Right ventricle myocardium inferior (tissue), 1 donor: Measurements from ENCODE around the gene YPEL1. TPM values are rescaled to one million over a fixed set of nuclear protein-coding genes. Genes with fewer than 3 reads are reported as not detected.
"Not testable (repeated sequence)": the region's sequence is repeated elsewhere in the genome, so short reads cannot be mapped to it uniquely, and the experiment has no call there.

ENCODE experiments used
- ATAC-seq: fragments of 200-7000 bp; cut with Tn5 transposase; one replicate; pipeline ENCODE4 v1.9.1; 2020; ENCODE audit warnings: mild to moderate bottlenecking, moderate library complexity
- DNase-seq: peaks from one replicate; pipeline ENCODE4 v3.0.0; 2021; ENCODE audit errors: missing footprints
- intact Hi-C: fragments of 100-400 bp; cut with DNase I; formaldehyde crosslinking; loops from one replicate; pipeline ENCODE4 v1.11.0; 2022
- total RNA-seq: library from RNA; stranded (reverse); fragmentation: NEBNext Ultra II Directional; extraction: Animal tissue kit (Norgen Biotek cat#: 25700); gene quantifications from one replicate; pipeline ENCODE4 v1.2.1, GENCODE V29; 2021
- donor health status: DM: no; HTN: yes; CAD: no; lungs with severe emphysema.

Gene YPEL1
- total RNA-seq, 1 donor from 2014 or later: 4.4 TPM

DNA sequence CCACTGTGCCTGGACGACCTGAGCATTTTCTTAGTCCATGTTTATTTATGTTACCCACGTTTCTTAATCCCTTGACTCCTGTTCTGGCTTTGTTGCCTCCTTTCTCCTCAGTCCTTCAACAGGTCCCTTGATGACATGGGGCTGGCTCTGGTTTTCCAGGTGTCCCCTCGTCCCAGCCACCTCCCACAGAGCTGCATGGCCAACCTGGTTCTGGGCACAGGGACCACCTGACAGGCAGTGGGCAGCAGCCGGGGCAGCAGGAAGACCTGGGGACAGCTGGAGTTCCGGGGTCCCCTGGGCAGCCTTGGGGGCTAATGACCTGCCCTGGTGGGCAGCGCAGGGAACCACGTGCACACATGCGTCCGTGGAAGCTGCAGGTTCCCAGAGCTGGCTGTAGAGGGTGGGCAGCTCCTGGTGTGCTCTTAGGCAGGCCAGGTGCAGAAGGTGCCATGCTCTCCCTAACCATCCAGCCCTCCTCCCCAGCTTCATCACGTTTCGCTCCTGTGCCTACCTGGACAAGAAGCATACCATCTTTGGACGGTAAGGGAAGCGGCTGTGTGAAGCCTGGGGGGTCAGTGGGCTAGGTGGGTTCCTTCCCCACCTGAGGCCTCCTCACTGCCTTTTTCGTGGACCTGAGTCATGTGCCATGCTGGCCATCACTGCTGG, 42.1 kb downstream of the YPEL1 start:
- no peak for DNase-seq
- ATAC-seq: no peak
- intact Hi-C loops: no loop called here

DNA sequence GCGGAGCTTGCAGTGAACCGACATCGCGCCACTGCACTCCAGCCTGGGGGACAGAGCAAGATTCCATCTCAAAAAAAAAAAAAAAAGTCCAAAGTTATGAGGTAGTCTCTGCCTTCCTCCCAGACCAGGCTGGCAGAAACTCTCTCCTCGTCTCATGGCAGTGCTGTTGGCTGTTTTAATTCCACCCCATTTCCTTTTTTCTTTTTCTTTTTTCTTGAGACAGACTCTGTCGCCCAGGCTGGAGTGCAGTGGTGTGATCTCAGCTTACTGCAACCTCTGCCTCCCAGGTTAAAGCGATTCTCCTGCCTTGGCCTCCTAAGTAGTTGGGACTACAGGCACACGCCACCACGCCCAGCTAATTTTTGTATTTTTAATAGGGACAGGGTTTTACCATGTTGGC, 42.7 kb downstream of the YPEL1 start:
- ATAC-seq, DNase-seq, intact Hi-C loops: not testable (repeated sequence)

DNA sequence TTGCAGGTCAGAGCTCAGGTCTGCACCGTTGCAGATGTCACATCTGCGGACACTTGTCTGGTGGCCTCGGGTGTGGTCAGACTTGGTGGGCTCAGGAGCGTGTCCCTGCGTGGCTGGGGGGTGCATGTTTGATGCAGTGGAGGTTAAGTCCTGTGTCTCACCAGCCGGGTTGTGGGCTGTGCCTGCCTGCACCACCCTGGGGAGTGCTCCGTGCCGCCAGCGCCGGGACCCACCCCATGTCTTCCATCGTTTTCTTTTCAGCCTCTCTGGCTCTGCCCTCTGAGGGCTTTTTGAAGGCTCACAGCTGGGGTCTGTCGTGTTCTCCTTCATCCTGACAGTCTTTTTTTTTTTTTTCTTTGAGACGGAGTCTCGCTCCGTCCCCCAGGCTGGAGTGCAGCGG, 43.8 kb downstream of the YPEL1 start:
- no peak for DNase-seq
- intact Hi-C loops: no loop called here
- ATAC-seq: no peak

DNA sequence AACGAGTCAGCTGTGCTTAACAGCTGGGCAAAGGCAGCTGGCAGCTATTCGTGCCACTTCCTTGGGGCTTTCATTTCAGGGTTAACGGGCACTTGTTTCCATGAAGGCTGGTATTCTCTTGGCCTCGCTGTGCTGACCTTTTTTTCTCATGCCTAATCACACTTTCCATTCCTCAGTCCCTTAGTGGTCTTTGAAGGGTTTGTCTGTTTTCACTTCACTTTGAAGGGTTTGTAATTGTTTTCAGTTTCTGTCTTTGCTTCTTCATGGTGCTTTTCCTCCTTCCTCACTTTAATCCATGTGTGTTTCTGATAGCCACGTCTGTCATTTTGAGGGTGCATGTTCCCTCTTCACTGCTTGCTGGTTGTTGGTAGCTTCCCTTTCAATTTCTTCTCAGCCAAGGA, 45.2 kb downstream of the YPEL1 start:
- intact Hi-C loops: no loop called here
- ATAC-seq (no peak), DNase-seq (no peak)

DNA sequence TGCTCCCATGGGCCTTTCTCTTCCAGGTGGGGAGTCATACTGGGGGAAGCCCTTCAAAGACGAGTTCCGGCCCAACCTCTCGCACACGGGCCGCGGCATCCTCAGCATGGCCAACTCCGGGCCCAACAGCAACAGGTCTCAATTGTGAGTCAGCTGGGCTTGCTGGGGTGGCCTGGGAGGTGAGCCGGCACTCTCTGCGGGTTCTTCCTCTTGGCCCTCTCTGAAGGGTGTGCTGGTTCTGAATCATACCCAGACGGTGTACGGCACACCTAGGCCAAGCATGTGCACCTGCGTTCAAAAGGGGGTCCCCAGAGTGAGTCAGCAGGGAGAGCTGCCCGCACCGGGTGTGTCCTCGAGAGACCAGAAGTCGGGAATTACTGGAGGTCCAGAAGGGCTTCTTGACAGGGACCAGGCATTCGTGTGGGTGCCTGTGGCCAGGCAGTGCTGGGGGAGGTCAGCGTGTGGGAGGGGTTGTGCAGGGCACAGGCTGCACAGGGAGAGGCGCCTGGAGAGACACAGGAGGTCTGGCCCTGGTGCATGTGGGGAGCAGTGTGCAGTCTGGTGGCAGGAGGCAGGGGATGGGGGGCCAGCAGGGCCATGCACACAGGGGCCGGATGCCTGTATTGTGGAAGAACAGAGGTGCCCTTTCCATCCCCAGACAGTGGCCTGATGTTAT, 46.8 kb downstream of the YPEL1 start:
- ATAC-seq (no peak), DNase-seq (no peak)
- intact Hi-C loops: no loop called here

DNA sequence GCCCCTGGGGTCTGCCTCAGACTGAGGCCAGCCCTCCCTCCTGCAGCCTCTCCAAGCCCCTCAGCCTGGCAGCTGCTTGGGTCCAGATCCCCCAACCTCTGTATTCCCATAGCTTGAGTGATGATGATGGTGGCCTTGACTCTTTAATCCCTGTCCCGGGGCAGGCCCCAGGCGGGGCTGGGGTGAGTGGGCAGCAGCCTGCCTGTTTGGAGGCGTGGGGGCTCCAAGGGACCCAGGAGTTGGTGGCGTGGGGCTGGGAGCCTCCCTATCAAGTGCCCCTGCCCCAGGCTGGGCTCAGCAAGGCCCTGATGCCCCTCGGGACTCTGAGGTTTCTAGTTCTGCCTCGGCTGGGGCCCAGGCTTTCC, 47.3 kb downstream of the YPEL1 start:
- no peak for ATAC-seq
- intact Hi-C loops: no loop called here
- no peak for DNase-seq

DNA sequence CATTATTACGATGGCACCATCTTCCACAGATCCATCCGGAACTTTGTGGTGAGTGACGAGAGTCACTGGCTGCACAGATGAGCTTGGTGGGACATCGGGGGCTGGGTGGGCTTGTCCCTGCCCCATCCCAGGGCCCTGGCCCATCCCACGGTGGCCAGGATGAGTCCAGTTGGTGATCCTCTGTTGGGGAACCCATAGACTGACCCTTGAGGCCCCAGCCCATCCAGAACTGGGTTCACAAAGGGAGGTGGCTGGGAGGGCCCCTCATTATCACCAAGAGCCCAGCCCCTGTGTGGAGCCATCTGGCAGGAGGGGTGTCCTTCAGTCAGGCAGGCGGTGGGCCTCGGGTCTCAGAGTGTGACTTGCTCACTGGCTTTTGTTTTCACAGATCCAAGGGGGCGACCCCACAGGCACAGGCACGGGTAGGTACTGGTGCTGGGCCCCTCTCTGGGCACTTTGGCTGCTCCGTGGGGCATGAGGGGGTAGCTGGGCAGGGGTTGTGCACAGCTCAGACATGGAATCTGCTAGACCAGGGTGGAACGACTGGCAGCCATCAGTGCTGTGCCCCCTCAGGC, 47.8 kb downstream of the YPEL1 start:
- DNase-seq: no peak
- ATAC-seq: no peak
- intact Hi-C loops: no loop called here

DNA sequence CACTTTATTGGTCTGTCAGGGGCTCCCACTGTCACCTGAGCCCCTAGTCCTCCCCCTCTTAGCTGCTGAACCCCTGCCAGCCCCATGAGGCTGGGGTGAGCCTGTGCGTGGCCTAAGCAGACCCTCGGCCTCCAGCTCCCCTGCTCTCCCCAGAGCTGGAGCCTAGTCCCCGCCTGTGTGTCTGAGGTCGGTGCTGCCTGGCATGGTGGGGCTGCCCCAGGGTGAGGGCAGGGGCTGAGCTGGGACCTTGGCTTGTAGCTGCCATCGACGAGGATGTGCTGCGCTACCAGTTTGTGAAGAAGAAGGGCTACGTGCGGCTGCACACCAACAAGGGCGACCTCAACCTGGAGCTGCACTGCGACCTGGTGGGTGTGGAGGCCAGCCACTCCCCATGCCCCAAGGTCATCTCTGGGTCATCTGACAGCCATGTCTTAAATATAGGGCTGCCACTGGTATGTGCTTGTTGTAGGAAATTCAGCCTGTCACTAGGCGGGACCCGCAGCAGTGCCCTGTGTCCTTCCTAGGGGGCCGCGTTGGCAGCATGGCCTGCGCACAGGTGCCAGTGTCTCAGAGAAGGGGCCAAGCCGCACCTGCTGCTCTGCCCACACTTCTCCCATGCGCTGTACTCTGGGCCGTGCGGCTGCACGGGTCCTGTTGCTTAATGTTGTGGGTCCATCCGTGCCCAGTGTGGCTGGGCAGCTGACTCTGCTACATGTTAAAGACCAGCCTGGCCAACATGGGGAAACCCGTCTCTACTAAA, 48.8 kb downstream of the YPEL1 start:
- DNase-seq: no peak
- intact Hi-C loops: no loop called here

DNA sequence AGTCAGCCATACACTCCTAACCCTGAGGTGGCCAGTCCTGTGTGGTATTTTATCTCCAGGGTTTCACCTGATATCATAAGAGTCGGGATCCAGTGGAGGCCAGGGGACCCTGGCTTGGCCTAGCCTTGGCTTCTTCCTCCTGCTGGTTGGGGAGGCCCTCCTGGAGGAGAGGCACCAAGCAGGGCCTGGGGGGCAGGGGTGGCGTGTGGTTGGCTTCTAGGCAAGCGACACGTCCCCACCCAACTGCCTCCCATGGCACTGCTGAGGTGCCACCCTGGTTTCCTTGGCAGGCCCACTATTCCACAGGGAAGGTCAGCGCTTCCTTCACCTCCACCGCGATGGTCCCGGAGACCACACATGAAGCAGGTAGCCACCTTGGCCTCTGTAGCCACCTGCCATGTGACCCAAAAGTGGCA, 49.4 kb downstream of the YPEL1 start:
- ATAC-seq (no peak), DNase-seq (no peak)
- intact Hi-C loops: no loop called here

More for the DNA sequence above, 48.8 kb downstream of the YPEL1 start:
- no peak for ATAC-seq

DNA sequence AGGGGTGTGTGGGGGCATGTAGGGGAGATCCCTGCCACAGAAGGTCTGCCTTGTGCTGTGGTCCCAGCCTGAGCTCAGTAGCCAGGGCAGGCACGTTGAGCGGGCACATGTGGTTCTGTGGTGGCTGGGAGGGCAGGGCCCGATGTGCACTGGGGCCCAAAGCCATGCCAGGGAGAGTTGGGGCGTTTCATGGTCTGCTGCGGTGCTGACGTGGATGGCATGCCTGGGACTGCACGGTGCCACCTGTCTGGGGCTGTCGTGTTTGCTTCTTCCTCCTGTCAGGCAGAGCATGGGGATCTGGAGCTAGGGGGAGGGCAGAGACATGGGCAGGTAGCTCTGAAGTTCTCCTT, 50.5 kb downstream of the YPEL1 start:
- DNase-seq (no peak), ATAC-seq (no peak)
- intact Hi-C loops: no loop called here

DNA sequence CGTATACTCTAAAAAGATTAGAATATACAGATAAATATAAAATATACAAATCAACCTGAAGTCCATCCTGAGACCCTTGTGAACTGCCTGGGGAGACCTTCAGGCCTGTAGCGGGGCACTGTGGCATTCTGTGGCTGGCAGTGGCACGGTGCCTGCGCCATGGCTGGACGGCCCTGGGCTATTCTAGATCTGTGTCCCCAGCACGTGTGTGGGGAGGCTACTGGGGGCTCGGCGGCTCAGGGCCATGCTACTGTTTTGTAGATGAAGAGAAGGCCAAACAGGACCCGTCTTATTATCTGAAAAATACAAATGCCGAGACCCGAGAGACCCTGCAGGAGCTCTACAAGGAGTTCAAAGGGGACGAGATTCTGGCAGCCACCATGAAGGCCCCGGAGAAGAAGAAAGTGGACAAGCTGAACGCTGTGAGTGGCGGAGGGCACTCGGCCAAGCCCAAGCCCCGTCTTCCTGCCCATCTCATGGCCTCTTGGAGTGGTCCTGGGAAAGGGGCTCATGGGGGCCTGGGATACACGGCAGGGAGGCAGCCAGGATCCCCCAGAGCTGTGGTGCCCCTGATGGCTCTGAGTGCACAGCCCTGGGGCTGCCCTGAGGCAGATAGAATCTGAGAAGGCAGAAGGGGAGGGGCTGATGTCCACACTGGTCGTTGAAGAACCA, 51.0 kb downstream of the YPEL1 start:
- DNase-seq: no peak
- no peak for ATAC-seq
- intact Hi-C loops: no loop called here

DNA sequence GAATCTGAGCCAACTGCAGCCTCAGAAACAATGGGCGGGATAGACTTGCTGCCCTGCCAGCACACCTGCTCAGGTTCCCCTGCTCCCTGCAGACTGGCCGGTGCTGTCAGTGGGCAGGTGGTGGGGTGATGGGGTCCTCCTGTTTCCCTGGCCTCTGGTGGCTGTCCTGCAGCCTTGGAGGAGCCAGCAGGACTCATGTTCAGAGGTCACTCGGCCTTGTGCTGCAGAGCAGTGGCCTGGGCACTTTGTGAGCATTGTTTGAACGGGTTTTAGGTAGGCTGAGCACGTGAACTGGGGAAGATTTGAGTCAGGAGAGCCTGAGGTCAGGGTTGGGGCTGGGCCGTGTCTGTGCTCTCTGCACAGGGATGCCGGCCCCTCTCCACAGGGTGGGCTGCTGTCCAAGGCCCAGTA, 52.2 kb downstream of the YPEL1 start:
- ATAC-seq (no peak), DNase-seq (no peak)
- intact Hi-C loops: no loop called here

DNA sequence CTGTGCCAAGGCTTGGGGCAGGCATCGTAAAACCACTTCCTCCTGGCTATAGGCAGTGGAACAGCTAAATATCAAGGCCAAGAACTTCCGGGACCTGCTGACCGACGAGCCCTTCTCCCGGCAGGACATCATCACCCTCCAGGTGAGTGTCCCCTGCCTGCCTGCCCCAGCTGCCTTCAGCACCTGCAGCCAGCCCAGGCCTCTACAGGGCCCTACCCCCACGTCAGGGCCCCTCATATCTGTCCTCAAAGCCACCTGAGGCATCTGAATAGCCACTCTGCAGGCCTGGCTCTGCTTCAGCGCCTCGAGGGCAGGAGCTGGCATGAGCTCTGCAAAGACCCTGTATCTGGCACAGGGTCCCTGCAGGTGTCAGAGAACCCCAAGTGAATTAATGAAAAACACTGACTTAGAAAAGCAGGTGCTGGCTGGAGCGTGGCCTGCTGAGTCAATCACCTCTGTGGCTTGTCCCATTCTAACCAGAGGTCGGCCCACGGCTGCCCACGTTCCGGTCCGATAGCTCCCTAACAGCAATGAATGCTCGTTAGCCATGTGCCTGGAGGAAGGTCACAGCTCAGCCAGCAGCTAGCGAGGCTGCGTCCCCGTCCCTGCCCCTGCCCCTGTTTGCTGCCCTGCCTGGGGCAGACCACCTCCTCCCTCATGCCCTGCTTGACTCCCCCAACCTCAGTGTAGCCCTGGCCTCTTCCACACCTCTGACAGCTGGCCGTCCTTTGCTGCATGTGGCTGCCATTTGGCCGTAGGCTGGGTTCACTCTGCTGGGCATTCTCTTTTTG, 53.0 kb downstream of the YPEL1 start:
- intact Hi-C loops: no loop called here
- ATAC-seq (no peak), DNase-seq (no peak)

DNA sequence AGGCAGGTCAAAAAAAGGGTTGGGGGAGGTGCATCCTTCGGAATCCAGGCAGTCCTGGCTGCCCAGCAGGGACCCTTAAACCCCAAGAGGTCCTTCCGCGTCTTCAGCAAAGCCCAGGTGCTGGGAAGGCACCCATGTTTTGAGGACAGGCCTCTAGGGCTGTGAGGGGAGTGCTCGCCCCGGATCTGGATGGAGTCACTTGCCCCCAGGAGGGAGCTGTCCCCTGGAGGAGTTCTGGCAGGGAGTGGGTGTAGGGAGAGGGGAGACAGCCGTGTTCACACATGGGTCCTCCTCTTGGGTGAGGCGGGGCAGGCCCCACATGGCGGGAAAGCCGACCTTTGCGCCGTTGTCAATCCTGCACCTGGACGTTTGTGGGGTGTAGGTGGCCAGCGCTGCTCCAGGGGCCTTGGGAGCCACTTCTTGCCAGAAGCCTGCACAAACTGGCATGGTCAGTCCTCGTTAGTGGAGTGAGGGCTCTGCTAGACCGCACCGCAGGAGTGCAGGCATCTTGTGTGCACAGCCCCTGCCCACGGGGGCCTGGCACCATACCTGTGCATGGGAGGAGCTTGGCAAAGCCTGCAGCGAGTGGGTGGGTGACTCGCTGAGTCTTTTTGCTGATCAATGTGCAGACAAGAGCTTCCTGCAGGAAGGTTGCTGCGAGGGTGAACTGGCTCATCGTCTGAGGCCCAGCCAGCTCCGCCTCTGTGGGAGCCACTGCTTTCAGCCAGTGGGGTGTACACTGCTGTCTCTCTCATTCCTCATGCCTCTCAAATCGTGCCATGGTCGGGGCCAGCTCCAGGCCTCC, 53.8 kb downstream of the YPEL1 start:
- ATAC-seq: no peak
- intact Hi-C loops: no loop called here
- no peak for DNase-seq

DNA sequence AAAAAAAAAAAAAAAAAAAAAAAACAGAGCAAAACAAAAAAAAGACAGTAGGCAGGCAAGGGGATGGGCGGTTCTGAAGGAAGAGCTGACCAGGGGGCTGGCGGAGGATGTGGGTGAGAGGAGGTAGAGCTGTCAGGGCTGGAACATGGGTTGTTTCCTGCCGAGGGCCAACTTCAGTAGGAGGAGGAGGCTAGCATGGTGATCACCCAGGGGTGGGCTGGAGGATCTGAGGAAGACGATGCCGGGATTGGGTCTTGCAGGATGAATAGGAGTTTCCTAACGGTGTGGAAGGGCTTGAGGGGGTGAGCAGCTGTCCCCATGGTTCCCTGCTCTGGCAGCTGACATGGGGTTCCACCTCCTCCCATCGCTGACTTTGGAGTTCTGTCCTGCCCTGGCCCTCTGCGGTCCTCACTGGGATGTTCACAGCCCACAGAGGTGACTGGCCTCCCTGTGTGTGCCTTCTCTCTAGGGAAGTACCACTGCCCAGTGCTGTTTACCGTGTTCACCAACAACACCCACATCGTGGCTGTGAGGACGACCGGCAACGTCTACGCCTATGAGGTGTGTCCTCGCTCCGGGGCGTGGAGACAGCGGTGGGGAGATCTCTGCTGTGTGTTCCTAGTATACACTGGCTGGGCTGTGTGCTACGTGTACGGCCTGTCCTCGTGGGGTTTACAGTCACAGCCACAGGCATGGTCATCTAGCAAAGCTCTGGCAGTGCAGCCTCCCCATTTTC, 54.6 kb downstream of the YPEL1 start:
- DNase-seq (no peak), ATAC-seq (no peak)
- intact Hi-C loops: no loop called here

DNA sequence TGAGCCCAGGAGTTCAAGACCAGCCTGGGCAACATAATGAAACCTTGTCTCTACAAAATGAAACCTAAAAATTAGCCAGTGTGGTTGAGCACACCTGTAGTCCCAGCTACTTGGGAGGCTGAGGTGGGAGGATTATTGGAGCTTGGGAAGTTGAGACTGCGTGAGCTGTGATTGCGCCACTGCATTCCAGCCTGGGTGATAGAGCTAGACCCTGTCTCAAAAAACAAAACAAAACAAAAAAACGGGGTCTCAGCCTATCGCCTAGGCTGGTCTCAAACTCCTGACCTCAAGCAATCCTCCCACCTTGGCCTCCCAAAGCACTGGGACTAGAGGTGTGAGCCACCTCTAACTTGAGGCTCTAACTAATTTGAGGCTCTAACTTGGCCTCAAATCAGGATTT, 56.2 kb downstream of the YPEL1 start:
- DNase-seq: no peak
- intact Hi-C loops: no loop called here
- ATAC-seq: no peak

DNA sequence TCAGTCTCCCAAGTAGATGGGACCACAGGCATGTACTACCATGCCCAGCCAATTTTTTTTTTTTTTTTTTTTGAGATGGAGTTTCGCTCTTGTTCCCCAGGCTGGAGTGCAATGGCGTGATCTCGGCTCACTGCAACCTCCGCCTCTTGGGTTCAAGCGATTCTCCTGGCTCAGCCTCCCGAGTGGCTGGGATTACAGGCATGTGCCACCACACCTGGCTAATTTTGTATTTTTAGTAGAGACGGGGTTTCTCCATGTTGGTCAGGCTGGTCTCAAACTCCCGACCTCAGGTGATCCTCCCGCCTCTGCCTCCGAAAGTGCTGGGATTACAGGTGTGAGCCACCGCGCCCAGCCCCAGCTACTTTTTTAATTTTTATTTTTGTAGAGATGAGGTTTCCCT, 56.8 kb downstream of the YPEL1 start:
- intact Hi-C loops, DNase-seq: not testable (repeated sequence)

More for the DNA sequence above, 56.8 kb downstream of the YPEL1 start:
- ATAC-seq: not testable (repeated sequence)
